HuH-7.5 (cell line): ENCODE results near the gene TJAP1.

Experiments used
- DNase-seq: peaks from one replicate; pipeline ENCODE4 v3.0.0; 2011; ENCODE audit warnings: low spot score

TJAP1 gene

DNA sequence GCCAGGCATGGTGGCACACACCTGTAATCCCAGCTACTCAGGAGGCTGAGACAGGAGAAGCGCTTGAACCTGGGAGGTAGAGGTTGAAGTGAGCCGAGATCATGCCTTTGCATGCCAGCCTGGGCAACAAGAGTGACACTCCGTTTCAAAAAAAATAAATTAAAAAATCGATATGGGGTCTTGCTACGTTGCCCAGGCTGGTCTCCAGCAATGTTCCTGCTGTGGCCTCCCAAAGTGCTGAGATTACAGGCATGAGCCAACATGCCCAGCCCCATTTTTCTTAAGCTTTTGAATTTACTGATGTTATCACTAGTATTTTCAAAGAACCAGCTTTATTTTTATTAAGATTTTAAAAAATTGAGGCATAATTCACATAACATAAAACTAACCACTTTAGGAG lies 63.1 kb downstream of the TJAP1 start:
- DNase-seq: no peak

- no peak for DNase-seq
Observed at GRCh38 chr6:43541774-43542471, 64.6 kb downstream of the TJAP1 start.

DNA sequence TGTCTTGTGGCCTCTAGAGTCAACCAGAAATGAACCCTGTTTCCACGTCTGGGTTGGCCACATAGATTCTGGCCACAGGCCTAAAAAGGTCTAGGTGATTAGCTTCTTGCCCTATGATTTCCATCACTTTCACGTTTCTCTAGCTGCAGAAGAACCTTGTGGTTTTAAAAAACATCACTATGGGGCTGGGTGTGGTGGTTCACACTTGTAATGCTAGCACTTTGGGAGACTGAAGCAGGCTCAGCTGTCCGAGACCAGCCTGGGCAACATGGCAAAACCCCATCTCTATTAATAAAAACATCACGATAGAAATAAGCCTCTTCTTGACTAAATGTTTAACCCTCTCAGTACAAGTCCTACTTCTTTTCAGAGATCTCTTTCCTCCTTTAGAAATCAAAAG lies 67.1 kb downstream of the TJAP1 start:
- DNase-seq: no peak

DNA sequence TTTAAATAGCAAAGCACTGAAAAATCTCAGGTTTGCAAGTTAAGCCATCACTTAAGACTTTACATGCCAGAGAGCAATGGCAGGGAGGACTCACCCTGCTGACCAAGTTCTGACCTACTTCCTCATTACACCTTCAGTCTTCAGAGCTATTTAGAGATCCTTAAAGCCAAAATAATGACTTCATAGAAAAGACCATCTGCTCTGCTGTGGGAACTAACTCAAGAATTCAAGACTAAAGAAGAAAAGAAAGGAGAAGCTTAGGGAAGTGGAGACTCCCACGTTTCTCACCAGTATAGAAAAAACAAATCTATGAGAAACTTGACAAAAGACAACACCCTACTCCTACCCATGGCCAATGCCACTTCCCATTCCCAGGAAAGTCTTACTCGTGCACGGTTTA lies 69.9 kb downstream of the TJAP1 start:
- no peak for DNase-seq
